NCI-H345 treated with DMSO at 0.1 percent for 48 hours (cell line): Measurements from ENCODE around the gene KPNB1.

Source experiments
- DNase-seq: peaks from one replicate; lab custom pipeline; 2025; ENCODE audit not compliant: unreplicated experiment; lab: John Stamatoyannopoulos, UW

The KPNB1 gene

GRCh38 chr17:47728214-47728877 lies 78.6 kb downstream of the KPNB1 start:
- DNase-seq, result no peak

GRCh38 chr17:47729476-47729875 lies 79.8 kb downstream of the KPNB1 start:
- no peak for DNase-seq

GRCh38 chr17:47730681-47731080 lies 81.0 kb downstream of the KPNB1 start:
- no peak for DNase-seq

- no peak for DNase-seq
Measured at GRCh38 chr17:47731396-47731795, 81.7 kb downstream of the KPNB1 start.

- no peak for DNase-seq
Measured at GRCh38 chr17:47732399-47733046, 82.8 kb downstream of the KPNB1 start.

- DNase-seq, result peak; percentile 24
Measured at GRCh38 chr17:47733047-47733673, 83.4 kb downstream of the KPNB1 start, which contains the start of gene TBX21. Gene TBX21 (plus strand): TSS chr17:47733236. CDS start chr17:47733455, 219 bp downstream.

- no peak for DNase-seq
Measured at GRCh38 chr17:47733674-47734410, 84.1 kb downstream of the KPNB1 start.

GRCh38 chr17:47735139-47735464 lies 85.4 kb downstream of the KPNB1 start:
- no peak for DNase-seq
